ENCODE data around the gene DTWD2. TPM values are rescaled to one million over a fixed set of nuclear protein-coding genes. Genes with fewer than 3 reads are reported as not detected.

Gene DTWD2
- total RNA-seq, 1 experiment from 2014 or later = 10.0 TPM

- Histone ChIP-seq H3K9me3 (ENCODE audit: control insufficient read depth, insufficient read depth, low read depth, low read length) (no peaks in the 10 kb centered on the region), H3K4me1 (ENCODE audit: control insufficient read depth, insufficient read depth, low read length) (no peaks in the 10 kb centered on the region), H3K27me3 (ENCODE audit: control insufficient read depth, insufficient read depth, low read length) (no peaks in the 10 kb centered on the region), H3K27ac (ENCODE audit: low read length) (no peak overlapping the region), H3K36me3 (ENCODE audit: control insufficient read depth, insufficient read depth, low read length) (no peaks in the 10 kb centered on the region), H3K4me3 (ENCODE audit: low read depth in 2 of 2, low read length in 2 of 2) (no peak overlapping the region)
- DNase-seq (ENCODE audit: low read depth, low spot score) (no peak), ATAC-seq (no peak)
- intact Hi-C loops (cut with micrococcal nuclease; ENCODE audit: unreplicated experiment) = no loop called here
- in situ Hi-C loops (cut with HindIII; ENCODE audit: low pct_unique_long_range_greater_than_20kb, low sequenced_read_pairs) = no loop called here
- TF ChIP-seq, protein P1, sequence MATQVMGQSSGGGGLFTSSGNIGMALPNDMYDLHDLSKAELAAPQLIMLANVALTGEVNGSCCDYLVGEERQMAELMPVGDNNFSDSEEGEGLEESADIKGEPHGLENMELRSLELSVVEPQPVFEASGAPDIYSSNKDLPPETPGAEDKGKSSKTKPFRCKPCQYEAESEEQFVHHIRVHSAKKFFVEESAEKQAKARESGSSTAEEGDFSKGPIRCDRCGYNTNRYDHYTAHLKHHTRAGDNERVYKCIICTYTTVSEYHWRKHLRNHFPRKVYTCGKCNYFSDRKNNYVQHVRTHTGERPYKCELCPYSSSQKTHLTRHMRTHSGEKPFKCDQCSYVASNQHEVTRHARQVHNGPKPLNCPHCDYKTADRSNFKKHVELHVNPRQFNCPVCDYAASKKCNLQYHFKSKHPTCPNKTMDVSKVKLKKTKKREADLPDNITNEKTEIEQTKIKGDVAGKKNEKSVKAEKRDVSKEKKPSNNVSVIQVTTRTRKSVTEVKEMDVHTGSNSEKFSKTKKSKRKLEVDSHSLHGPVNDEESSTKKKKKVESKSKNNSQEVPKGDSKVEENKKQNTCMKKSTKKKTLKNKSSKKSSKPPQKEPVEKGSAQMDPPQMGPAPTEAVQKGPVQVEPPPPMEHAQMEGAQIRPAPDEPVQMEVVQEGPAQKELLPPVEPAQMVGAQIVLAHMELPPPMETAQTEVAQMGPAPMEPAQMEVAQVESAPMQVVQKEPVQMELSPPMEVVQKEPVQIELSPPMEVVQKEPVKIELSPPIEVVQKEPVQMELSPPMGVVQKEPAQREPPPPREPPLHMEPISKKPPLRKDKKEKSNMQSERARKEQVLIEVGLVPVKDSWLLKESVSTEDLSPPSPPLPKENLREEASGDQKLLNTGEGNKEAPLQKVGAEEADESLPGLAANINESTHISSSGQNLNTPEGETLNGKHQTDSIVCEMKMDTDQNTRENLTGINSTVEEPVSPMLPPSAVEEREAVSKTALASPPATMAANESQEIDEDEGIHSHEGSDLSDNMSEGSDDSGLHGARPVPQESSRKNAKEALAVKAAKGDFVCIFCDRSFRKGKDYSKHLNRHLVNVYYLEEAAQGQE (IDR thresholded peaks at IDR 0.05; ENCODE audit: insufficient read depth in 1 of 2, low read depth in 2 of 2, low read length in 1 of 2) = no peak
- TF ChIP-seq POLR2AphosphoS5 (IDR thresholded peaks at IDR 0.05; ENCODE audit: low read depth, low read length) = no peak
- TF ChIP-seq SIN3A (IDR thresholded peaks at IDR 0.05; ENCODE audit: borderline replicate concordance, insufficient read depth, low read depth, low read length) = no peak
- TF ChIP-seq, protein P2, sequence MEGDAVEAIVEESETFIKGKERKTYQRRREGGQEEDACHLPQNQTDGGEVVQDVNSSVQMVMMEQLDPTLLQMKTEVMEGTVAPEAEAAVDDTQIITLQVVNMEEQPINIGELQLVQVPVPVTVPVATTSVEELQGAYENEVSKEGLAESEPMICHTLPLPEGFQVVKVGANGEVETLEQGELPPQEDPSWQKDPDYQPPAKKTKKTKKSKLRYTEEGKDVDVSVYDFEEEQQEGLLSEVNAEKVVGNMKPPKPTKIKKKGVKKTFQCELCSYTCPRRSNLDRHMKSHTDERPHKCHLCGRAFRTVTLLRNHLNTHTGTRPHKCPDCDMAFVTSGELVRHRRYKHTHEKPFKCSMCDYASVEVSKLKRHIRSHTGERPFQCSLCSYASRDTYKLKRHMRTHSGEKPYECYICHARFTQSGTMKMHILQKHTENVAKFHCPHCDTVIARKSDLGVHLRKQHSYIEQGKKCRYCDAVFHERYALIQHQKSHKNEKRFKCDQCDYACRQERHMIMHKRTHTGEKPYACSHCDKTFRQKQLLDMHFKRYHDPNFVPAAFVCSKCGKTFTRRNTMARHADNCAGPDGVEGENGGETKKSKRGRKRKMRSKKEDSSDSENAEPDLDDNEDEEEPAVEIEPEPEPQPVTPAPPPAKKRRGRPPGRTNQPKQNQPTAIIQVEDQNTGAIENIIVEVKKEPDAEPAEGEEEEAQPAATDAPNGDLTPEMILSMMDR (IDR thresholded peaks at IDR 0.05) = no peak
- no peak for TF ChIP-seq TCF7L2 (IDR thresholded peaks at IDR 0.05; ENCODE audit: low read depth, low read length)
- ChIA-PET POLR2A (no interaction called here), CTCF (no interaction called here)
- no TSS peak for BruUV-seq (replicated peaks)
Measured at GRCh38 chr5:118924006-118924389, 64.3 kb downstream of the DTWD2 start.

DNA sequence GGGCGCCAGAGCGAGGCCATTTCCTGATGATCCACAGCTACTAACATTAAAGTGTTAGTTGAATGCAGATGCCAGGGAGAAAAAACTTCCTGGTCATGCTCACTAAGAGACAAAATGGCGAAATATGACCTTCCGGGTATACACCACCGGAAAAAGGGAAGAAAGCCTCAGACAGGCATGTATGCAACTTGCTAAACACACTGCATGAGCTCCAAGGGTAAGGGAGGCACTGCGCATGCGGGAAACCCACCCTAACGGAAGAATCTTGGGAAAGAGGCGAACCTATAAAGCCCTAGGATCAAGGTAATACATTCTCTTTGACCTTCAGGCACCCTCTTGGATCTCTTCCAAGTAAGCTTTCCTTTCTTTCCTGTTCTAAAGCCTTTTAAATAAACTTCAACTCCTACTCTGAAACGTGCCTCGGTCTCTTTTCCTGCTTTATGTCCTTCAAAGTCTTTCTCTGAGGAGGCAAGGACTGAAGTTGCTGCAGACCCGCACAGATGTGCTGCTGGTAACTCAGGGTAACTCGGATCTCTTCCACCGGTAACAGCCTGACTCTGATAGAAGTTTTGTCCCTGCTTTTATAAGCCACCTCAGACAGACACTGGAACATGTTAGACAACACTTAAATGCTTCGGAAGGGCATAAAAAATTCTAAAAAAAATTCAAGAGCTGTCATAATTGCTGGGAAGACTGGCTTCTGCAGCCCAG, 64.9 kb downstream of the DTWD2 start:
- intact Hi-C loops (cut with micrococcal nuclease; ENCODE audit: unreplicated experiment) (no loop called here), in situ Hi-C loops (cut with HindIII; ENCODE audit: low pct_unique_long_range_greater_than_20kb, low sequenced_read_pairs) (no loop called here)
- Histone ChIP-seq H3K36me3 (ENCODE audit: control insufficient read depth, insufficient read depth, low read length) (no peaks in the 10 kb centered on the region), H3K4me3 (ENCODE audit: low read depth in 2 of 2, low read length in 2 of 2) (no peak overlapping the region), H3K27ac (ENCODE audit: low read length) (no peak overlapping the region), H3K9me3 (ENCODE audit: control insufficient read depth, insufficient read depth, low read depth, low read length) (no peaks in the 10 kb centered on the region), H3K27me3 (ENCODE audit: control insufficient read depth, insufficient read depth, low read length) (no peaks in the 10 kb centered on the region), H3K4me1 (ENCODE audit: control insufficient read depth, insufficient read depth, low read length) (no peaks in the 10 kb centered on the region)
- no peak for DNase-seq (ENCODE audit: low read depth, low spot score)
- POLR2A ChIA-PET = no interaction called here
- no peak for ATAC-seq
- no TSS peak for BruUV-seq (replicated peaks)
- TF ChIP-seq SIN3A (IDR thresholded peaks at IDR 0.05; ENCODE audit: borderline replicate concordance, insufficient read depth, low read depth, low read length) = no peak
- TF ChIP-seq POLR2AphosphoS5 (IDR thresholded peaks at IDR 0.05; ENCODE audit: low read depth, low read length) = no peak
- TF ChIP-seq, protein P1 (IDR thresholded peaks at IDR 0.05; ENCODE audit: insufficient read depth in 1 of 2, low read depth in 2 of 2, low read length in 1 of 2) = no peak
- TF ChIP-seq, protein P2 (IDR thresholded peaks at IDR 0.05) = no peak
- no peak for TF ChIP-seq TCF7L2 (IDR thresholded peaks at IDR 0.05; ENCODE audit: low read depth, low read length)
- CTCF ChIA-PET = no interaction called here
